ENCODE measurements around the gene SLAMF7. TPM values are rescaled to one million over a fixed set of nuclear protein-coding genes. Genes with fewer than 3 reads are reported as not detected.

The SLAMF7 gene
- total and polyA plus RNA-seq, 2 of the 13 experiments (the other 11 are each of a cell fraction or from before 2014, with no cell fraction given), result not detected

DNA sequence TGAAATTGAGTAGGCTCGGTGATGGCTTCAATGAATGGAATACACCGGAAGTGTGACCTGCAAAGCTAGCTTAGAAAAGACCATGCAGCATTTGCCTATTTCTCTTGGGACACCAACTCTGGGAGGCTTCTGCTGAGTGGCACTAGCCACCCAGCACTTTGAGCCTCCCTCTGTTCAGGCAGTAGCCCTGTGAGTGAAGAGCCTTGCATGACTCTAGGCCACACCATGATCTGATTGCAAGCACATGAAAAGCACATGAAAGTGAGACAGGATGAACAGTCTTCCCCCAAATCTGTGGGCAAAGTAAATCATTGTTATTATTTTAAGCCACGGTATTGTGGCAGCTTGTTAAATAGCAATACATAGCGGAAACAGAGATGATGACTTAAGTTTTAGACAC is 30.2 kb upstream of the SLAMF7 start:
- BruUV-seq (replicated peaks), result no TSS peak

More for the DNA sequence above, 30.2 kb upstream of the SLAMF7 start:
- POLR2A ChIA-PET, result no interaction called here
- CTCF ChIA-PET (ENCODE audit: low intra/inter-chr PET ratio, low total read pairs), result no interaction called here
- Histone ChIP-seq H3K27ac (ENCODE audit: extremely low read length, insufficient read depth, low read length) (no peak overlapping the region), H3K4me1 (ENCODE audit: insufficient read depth, low read length) (no peaks in the 10 kb centered on the region), H3K4me3 (replicated peaks in 1 of 3; ENCODE audit: insufficient read depth in 1 of 3, low read depth in 2 of 3, low read length in 3 of 3) (no peak overlapping the region), H3K27me3 (ENCODE audit: control insufficient read depth in 1 of 2, insufficient read depth in 2 of 2, low read length in 2 of 2) (peaks cover 0 to 3% of the 10 kb centered on the region in 2 experiments; a peak in 1 of 5 replicates), H3K4me2 (ENCODE audit: low read depth, low read length) (no peak overlapping the region), H3K36me3 (replicated peaks in 1 of 2; ENCODE audit: control insufficient read depth in 1 of 2, insufficient read depth in 2 of 2, low read length in 2 of 2) (no peaks in the 10 kb centered on the region), H4K20me1 (ENCODE audit: insufficient read depth, low read length) (no peaks in the 10 kb centered on the region), H2AFZ (ENCODE audit: low read length) (no peak overlapping the region), H3K9me3 (ENCODE audit: low read length) (no peaks in the 10 kb centered on the region), H3K9ac (ENCODE audit: insufficient read depth, low read depth, low read length) (no peak overlapping the region), H3K79me2 (ENCODE audit: insufficient read depth, low read length) (no peaks in the 10 kb centered on the region)
- DNase-seq (ENCODE audit: low spot score) (no peak), ATAC-seq (no peak), FAIRE-seq (no peak)
- intact Hi-C loops (cut with micrococcal nuclease; ENCODE audit: unreplicated experiment), result no loop called here
- TF ChIP-seq BCL6 (CRISPR knock-in tag; IDR thresholded peaks at IDR 0.05), result no peak
- TF ChIP-seq ZFP36L1 (CRISPR knock-in tag; IDR thresholded peaks at IDR 0.05), result no peak
- TF ChIP-seq, protein P1, sequence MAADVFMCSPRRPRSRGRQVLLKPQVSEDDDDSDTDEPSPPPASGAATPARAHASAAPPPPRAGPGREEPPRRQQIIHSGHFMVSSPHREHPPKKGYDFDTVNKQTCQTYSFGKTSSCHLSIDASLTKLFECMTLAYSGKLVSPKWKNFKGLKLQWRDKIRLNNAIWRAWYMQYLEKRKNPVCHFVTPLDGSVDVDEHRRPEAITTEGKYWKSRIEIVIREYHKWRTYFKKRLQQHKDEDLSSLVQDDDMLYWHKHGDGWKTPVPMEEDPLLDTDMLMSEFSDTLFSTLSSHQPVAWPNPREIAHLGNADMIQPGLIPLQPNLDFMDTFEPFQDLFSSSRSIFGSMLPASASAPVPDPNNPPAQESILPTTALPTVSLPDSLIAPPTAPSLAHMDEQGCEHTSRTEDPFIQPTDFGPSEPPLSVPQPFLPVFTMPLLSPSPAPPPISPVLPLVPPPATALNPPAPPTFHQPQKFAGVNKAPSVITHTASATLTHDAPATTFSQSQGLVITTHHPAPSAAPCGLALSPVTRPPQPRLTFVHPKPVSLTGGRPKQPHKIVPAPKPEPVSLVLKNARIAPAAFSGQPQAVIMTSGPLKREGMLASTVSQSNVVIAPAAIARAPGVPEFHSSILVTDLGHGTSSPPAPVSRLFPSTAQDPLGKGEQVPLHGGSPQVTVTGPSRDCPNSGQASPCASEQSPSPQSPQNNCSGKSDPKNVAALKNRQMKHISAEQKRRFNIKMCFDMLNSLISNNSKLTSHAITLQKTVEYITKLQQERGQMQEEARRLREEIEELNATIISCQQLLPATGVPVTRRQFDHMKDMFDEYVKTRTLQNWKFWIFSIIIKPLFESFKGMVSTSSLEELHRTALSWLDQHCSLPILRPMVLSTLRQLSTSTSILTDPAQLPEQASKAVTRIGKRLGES (CRISPR knock-in tag; IDR thresholded peaks at IDR 0.05; ENCODE audit: borderline replicate concordance), result no peak
- TF ChIP-seq KLF16 (CRISPR knock-in tag; IDR thresholded peaks at IDR 0.05), result no peak
- TF ChIP-seq, protein P2, sequence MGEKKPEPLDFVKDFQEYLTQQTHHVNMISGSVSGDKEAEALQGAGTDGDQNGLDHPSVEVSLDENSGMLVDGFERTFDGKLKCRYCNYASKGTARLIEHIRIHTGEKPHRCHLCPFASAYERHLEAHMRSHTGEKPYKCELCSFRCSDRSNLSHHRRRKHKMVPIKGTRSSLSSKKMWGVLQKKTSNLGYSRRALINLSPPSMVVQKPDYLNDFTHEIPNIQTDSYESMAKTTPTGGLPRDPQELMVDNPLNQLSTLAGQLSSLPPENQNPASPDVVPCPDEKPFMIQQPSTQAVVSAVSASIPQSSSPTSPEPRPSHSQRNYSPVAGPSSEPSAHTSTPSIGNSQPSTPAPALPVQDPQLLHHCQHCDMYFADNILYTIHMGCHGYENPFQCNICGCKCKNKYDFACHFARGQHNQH (CRISPR knock-in tag; IDR thresholded peaks at IDR 0.05), result no peak
- 17% methylated on average over 4 of the region's 4 CpGs for WGBS (ENCODE audit: low lambda C conversion rate)
- in situ Hi-C loops (cut with HindIII; ENCODE audit: extremely low pct_ligation_motif_present, low pct_unique_long_range_greater_than_20kb), result no loop called here
